Prostate gland (tissue), 2 donors: ENCODE results near the gene DCP1B. TPM values are rescaled to one million over a fixed set of nuclear protein-coding genes. Genes with fewer than 3 reads are reported as not detected.
A peak's percentile ranks its signal among the peaks of the same experiment; 100 is the strongest.
"Not testable (repeated sequence)": the region's sequence is repeated elsewhere in the genome, so short reads cannot be mapped to it uniquely, and the experiment has no call there.

ENCODE experiments used
- DNase-seq: peaks from one replicate; pipeline ENCODE4 v3.0.0-alpha.2; 2019; ENCODE audit warnings: low spot score
- H3K27ac ChIP-seq, 2 donors: fragments of 200-600 bp; sonication (generic); 2 replicates each; pipeline ENCODE4 v1.5.1; 2017 to 2019
- H3K27me3 ChIP-seq: fragments of 200-600 bp; sonication (generic); replicated peaks from 2 replicates; pipeline ENCODE4 v1.5.1; 2019; ENCODE audit not compliant: insufficient read depth
- H3K36me3 ChIP-seq, 2 donors: fragments of 200-600 bp; sonication (generic); 1 replicate in 1 of 2; 2 replicates in 1 of 2; pipeline versions ENCODE4 v1.5.1 to v1.8.1; 2017 to 2019
- H3K4me1 ChIP-seq: fragments of 200-600 bp; sonication (generic); replicated peaks from 2 replicates; pipeline ENCODE4 v1.5.1; 2019
- H3K4me3 ChIP-seq, 2 donors: fragments of 200-600 bp; sonication (generic); 2 replicates each; pipeline ENCODE4 v1.5.1; 2017 to 2019
- H3K9me3 ChIP-seq: fragments of 200-600 bp; sonication (generic); 2 replicates; pipeline ENCODE4 v1.5.1; 2017
- POLR2A ChIP-seq: fragments of 450-650 bp; IDR thresholded peaks from one replicate; pipeline ENCODE4 v1.6.1; 2016; ENCODE audit warnings: antibody characterized with exemption, mild to moderate bottlenecking
- POLR2AphosphoS5 ChIP-seq: sonication (generic); formaldehyde crosslinking; IDR thresholded peaks from one replicate; pipeline ENCODE4 v1.6.1; 2017; ENCODE audit warnings: antibody characterized with exemption
- WGBS: methylation state at CpG from one replicate; pipeline ENCODE4 v1.1.5; 2018; 5-methylcytosine and 5-hydroxymethylcytosine counted together
- intact Hi-C: fragments of 100-400 bp; cut with DNase I; formaldehyde crosslinking; loops from one replicate; pipeline ENCODE4 v1.14.2; 2022
- total RNA-seq, 2 donors: library from RNA; depleted of rRNA; stranded (reverse); fragments of >200 nt; gene quantifications; one replicate each; pipeline ENCODE4 v1.1.0, GENCODE V29; 2016
- TF ChIP-seq, protein P1 (sequence below), 4 experiments: fragments of 200-600 bp in 2 of 4; fragments of 450-650 bp in 2 of 4; sonication (generic) in 2 of 4; IDR thresholded peaks; 1 replicate in 3 of 4; 2 replicates in 1 of 4; pipeline ENCODE4 v1.5.1; 2016 to 2019; ENCODE audit warnings: antibody characterized with exemption in 4 of 4, mild to moderate bottlenecking in 2 of 4, moderate library complexity in 2 of 4

Gene DCP1B
- total RNA-seq, 2 donors from 2014 or later: 20.1 to 31.9 TPM

DNA sequence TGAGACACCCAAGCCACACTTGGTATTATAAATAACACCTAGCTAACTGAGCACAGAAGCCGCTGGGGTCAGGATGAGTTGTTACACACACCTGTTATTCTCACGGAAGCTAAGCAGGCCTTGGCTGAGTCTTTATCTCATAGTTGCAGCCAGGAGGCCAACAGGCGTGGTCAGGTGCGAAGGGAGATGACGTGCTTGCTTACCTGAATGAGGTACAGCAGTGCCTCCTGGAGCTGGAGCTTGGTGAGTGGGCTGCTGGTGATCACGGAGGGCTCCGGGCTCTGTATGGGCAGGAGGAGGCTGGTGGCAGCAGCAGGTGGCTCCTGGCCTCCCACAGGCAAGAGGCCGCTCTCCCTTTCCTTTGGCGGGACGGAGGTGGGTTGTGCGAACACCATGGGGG is 55.4 kb downstream of the DCP1B start:
- intact Hi-C loops: loop anchor here (5.0 to 10.0 kb wide), 2 partner anchors 88 to 326 kb away; no protein-coding TSS in a partner anchor
- 90% methylated on average over 11 of the region's 11 CpGs for WGBS
- Histone ChIP-seq H3K27me3 (no peaks in the 10 kb centered on the region), H3K27ac (peak overlapping the region; percentile 47 to 58), H3K4me3 (no peak overlapping the region), H3K4me1 (peaks cover 3% of the 10 kb centered on the region), H3K36me3 (peaks cover 7 to 17% of the 10 kb centered on the region in 2 donors), H3K9me3 (no peaks in the 10 kb centered on the region)
- no peak for DNase-seq
- TF ChIP-seq, protein P1, sequence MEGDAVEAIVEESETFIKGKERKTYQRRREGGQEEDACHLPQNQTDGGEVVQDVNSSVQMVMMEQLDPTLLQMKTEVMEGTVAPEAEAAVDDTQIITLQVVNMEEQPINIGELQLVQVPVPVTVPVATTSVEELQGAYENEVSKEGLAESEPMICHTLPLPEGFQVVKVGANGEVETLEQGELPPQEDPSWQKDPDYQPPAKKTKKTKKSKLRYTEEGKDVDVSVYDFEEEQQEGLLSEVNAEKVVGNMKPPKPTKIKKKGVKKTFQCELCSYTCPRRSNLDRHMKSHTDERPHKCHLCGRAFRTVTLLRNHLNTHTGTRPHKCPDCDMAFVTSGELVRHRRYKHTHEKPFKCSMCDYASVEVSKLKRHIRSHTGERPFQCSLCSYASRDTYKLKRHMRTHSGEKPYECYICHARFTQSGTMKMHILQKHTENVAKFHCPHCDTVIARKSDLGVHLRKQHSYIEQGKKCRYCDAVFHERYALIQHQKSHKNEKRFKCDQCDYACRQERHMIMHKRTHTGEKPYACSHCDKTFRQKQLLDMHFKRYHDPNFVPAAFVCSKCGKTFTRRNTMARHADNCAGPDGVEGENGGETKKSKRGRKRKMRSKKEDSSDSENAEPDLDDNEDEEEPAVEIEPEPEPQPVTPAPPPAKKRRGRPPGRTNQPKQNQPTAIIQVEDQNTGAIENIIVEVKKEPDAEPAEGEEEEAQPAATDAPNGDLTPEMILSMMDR (IDR thresholded peaks at IDR 0.05): no peak
- TF ChIP-seq POLR2A: no peak
- no peak for TF ChIP-seq POLR2AphosphoS5

DNA sequence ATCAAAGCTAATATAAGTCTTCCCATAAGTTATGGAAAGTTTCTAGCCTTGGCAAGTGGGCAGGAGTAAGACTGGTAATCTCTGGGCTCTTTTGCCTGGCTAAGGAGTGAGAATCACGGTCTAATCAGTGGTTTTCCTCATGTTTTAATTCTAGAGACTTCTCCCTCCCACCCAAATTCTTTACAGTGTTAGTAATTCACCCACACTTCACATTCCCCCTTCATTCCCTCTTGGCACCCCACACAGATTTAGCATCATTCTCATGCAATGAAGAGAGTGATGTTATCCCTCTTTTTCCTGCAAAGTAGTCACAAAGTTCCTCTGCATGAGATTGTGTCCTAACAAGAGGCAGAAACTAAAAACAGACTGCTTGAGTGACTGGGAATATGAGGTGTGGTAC is 57.2 kb downstream of the DCP1B start:
- WGBS: 39% methylated on average over 1 of the region's 1 CpG
- H3K9me3 ChIP-seq: no peaks in the 10 kb centered on the region
- no peak overlapping the region for H3K4me3 ChIP-seq
- H3K27ac ChIP-seq: no peak overlapping the region
- intact Hi-C loops: loop anchor here (5.0 to 10.0 kb wide), 2 partner anchors 90 to 328 kb away; no protein-coding TSS in a partner anchor
- no peak for TF ChIP-seq POLR2AphosphoS5
- no peak for TF ChIP-seq POLR2A
- TF ChIP-seq, protein P1 (IDR thresholded peaks at IDR 0.05): no peak
- no peaks in the 10 kb centered on the region for H3K27me3 ChIP-seq
- peaks cover 3% of the 10 kb centered on the region for H3K4me1 ChIP-seq
- no peak for DNase-seq
- peaks cover under 1 to 9% of the 10 kb centered on the region in 2 donors for H3K36me3 ChIP-seq

DNA sequence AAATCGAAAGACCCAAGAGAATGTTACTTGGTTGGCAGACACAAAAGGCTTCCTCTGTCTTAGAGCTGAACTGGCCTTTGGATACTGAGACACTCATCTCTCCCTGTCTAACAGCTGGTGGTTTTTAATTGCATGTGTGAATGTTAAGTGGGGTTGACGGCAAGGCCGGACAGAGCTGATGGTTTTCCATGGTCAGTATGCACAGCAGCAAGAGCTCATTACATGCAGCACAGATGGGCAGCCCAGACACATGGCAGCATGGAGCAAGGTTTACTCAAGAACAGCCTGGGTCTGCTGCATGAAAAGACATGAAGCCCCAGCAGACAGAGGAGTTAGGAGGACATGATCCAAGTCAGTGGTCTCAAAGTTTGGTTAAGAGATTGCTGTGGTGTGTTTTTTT is 58.0 kb downstream of the DCP1B start:
- no peak overlapping the region for H3K4me3 ChIP-seq
- no peaks in the 10 kb centered on the region for H3K27me3 ChIP-seq
- no peak overlapping the region for H3K27ac ChIP-seq
- no peaks in the 10 kb centered on the region for H3K9me3 ChIP-seq
- intact Hi-C loops: loop anchor here (5.0 to 10.0 kb wide), 2 partner anchors 91 to 329 kb away; no protein-coding TSS in a partner anchor
- peaks cover 0 to 9% of the 10 kb centered on the region in 2 donors for H3K36me3 ChIP-seq
- WGBS: 75% methylated on average over 3 of the region's 3 CpGs
- peaks cover 3% of the 10 kb centered on the region for H3K4me1 ChIP-seq
- no peak for TF ChIP-seq POLR2AphosphoS5
- TF ChIP-seq POLR2A: no peak
- TF ChIP-seq, protein P1 (IDR thresholded peaks at IDR 0.05): no peak
- no peak for DNase-seq

DNA sequence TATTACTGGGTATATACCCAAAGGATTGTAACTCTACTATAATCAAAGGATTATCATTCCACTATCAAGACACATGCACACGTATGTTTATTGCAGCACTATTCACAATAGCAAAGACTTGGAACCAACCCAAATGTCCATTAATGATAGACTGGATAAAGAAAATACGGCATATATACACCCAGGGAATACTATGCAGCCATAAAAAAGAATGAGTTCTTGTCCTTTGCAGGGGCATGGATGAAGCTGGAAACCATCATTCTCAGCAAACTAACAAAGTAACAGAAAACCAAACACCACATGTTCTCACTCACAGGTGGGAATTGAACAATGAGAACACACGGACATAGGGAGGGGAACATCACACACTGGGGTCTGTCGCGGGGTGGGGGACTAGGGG is 58.8 kb downstream of the DCP1B start:
- not testable (repeated sequence) for DNase-seq, H3K4me1 ChIP-seq, H3K4me3 ChIP-seq, H3K9me3 ChIP-seq, H3K27me3 ChIP-seq, H3K36me3 ChIP-seq, H3K27ac ChIP-seq
- intact Hi-C loops: loop anchor here (5.0 to 10.0 kb wide), 2 partner anchors 92 to 329 kb away; no protein-coding TSS in a partner anchor
- 98% methylated on average over 5 of the region's 5 CpGs for WGBS

DNA sequence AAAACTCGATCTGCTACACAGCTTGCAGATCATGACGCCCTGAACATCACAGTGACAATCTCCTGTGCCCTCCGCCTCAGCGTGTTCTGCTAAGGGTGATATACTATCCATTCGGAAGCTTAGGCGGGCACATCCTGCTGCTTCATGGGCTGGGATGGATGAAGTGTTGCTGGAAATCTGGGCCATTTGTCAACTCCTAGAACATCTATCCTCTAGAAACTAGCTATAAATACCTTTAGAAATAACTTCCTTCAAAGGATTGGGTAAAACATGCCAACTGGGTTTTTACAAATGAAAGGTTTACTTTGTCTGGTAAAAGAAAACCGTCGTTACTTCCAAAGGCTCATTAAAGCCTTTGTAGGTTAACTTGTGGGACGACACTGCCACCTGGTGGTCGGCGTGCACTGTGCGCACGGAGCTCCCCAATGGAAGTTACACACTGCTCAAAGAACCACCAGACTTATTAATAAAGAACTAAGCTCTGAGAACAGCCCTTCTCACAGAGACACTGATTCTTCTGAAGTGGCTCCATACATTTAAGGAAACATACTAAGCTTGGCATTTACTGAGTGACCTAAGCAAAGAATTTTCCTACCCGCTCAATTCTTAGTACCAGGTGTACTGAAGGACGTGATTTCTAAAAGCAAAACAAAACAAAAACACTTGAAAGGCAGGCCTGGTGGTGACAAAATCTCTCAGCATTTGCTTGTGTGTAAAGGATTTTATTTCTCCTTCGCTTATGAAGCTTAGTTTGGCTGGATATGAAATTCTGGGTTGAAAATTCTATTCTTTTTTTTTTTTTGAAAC is 64.3 kb downstream of the DCP1B start:
- H3K27ac ChIP-seq: peak overlapping the region; percentile 21 to 42
- TF ChIP-seq POLR2AphosphoS5 (peak; percentile 86), POLR2A (no peak)
- TF ChIP-seq, protein P1 (IDR thresholded peaks at IDR 0.05): peak; percentile 92 to 99 (median 96)
- H3K36me3 ChIP-seq: no peaks in the 10 kb centered on the region
- intact Hi-C loops: loop anchor here (1.0 to 10.0 kb wide), 4 partner anchors 144 to 335 kb away; no protein-coding TSS in a partner anchor
- WGBS: 22% methylated on average over 16 of the region's 16 CpGs
- peak; percentile 81 for DNase-seq
- no peaks in the 10 kb centered on the region for H3K27me3 ChIP-seq
- no peak overlapping the region for H3K4me3 ChIP-seq
- H3K4me1 ChIP-seq: no peaks in the 10 kb centered on the region
- H3K9me3 ChIP-seq: no peaks in the 10 kb centered on the region
